HepG2 (cell line): ENCODE data around the gene RPGRIP1. TPM values are rescaled to one million over a fixed set of nuclear protein-coding genes. Genes with fewer than 3 reads are reported as not detected.

Source experiments
- ARNT2 ChIP-seq: sonication (generic); formaldehyde crosslinking; IDR thresholded peaks from 2 replicates; pipeline ENCODE4 v1.8.0; 2022; ENCODE audit warnings: mild to moderate bottlenecking, low read depth, missing genetic modification reagents, moderate library complexity
- CBX2 ChIP-seq, 2 experiments: fragments of 200-600 bp in 1 of 2; sonication (generic); formaldehyde crosslinking in 1 of 2; IDR thresholded peaks; 2 replicates each; pipeline versions ENCODE4 v1.7.0 to v1.8.1; 2018 to 2022; ENCODE audit warnings: low read depth in 2 of 2, low read length in 1 of 2, mild to moderate bottlenecking in 1 of 2, missing genetic modification reagents in 1 of 2
- CC2D1A ChIP-seq: sonication (generic); formaldehyde crosslinking; IDR thresholded peaks from 2 replicates; pipeline ENCODE4 v1.8.1; 2023; ENCODE audit warnings: mild to moderate bottlenecking, missing genetic modification reagents
- EHMT2 ChIP-seq: fragments of 200-600 bp; sonication (generic); IDR thresholded peaks from 2 replicates; pipeline ENCODE4 v1.7.0; 2017; ENCODE audit warnings: antibody characterized with exemption, low read depth, low read length, borderline replicate concordance
- GTF3A ChIP-seq: sonication (generic); formaldehyde crosslinking; conservative IDR thresholded peaks from 2 replicates; pipeline ENCODE4 v1.4.0; 2020; ENCODE audit warnings: mild to moderate bottlenecking, missing genetic modification reagents
- HOXA9 ChIP-seq: sonication (generic); formaldehyde crosslinking; IDR thresholded peaks from 2 replicates; pipeline ENCODE4 v1.8.1; 2022; ENCODE audit warnings: missing genetic modification reagents, mild to moderate bottlenecking, moderate library complexity, borderline replicate concordance
- IRX3 ChIP-seq: sonication (generic); formaldehyde crosslinking; IDR thresholded peaks from 2 replicates; pipeline ENCODE4 v1.8.1; 2023; ENCODE audit warnings: mild to moderate bottlenecking, low read depth, missing genetic modification reagents, borderline replicate concordance
- KDM6A ChIP-seq: IDR thresholded peaks from 2 replicates; pipeline ENCODE4 v1.6.1; 2016; ENCODE audit warnings: low read depth
- KLF16 ChIP-seq, 2 experiments: sonication (generic) in 1 of 2; formaldehyde crosslinking in 1 of 2; IDR thresholded peaks; 2 replicates each; pipeline versions ENCODE4 v1.6.1 to v1.8.0; 2016 to 2023; ENCODE audit warnings: missing genetic modification reagents in 2 of 2, missing compliant biosample characterization in 1 of 2
- POGZ ChIP-seq: sonication (generic); formaldehyde crosslinking; IDR thresholded peaks from 2 replicates; pipeline ENCODE4 v1.4.0; 2020; ENCODE audit warnings: mild to moderate bottlenecking, missing genetic modification reagents
- POLR2A ChIP-seq, 2 experiments: IDR thresholded peaks; 2 replicates each; pipeline ENCODE4 v1.6.1; 2011; ENCODE audit warnings: low read depth in 2 of 2, low read length in 2 of 2, mild to moderate bottlenecking in 1 of 2, moderate library complexity in 1 of 2; ENCODE audit not compliant: insufficient read depth in 1 of 2
- SP140L ChIP-seq: sonication (generic); formaldehyde crosslinking; IDR thresholded peaks from 2 replicates; pipeline ENCODE4 v1.4.0; 2020; ENCODE audit warnings: missing genetic modification reagents, borderline replicate concordance
- ZFP37 ChIP-seq: sonication (generic); formaldehyde crosslinking; IDR thresholded peaks from 2 replicates; pipeline ENCODE4 v1.4.0; 2020; ENCODE audit warnings: missing genetic modification reagents, borderline replicate concordance
- ZMAT3 ChIP-seq: sonication (generic); formaldehyde crosslinking; conservative IDR thresholded peaks from 2 replicates; pipeline ENCODE4 v1.7.0; 2021; ENCODE audit warnings: missing genetic modification reagents
- ZNF160 ChIP-seq: sonication (generic); formaldehyde crosslinking; IDR thresholded peaks from 2 replicates; pipeline ENCODE4 v1.8.0; 2022; ENCODE audit warnings: mild to moderate bottlenecking, inconsistent platforms, missing genetic modification reagents
- ZNF224 ChIP-seq: sonication (generic); formaldehyde crosslinking; IDR thresholded peaks from 2 replicates; pipeline ENCODE4 v1.5.0; 2020; ENCODE audit warnings: mild to moderate bottlenecking, missing genetic modification reagents
- ZNF292 ChIP-seq: sonication (generic); formaldehyde crosslinking; IDR thresholded peaks from 2 replicates; pipeline ENCODE4 v1.8.1; 2022; ENCODE audit warnings: mild to moderate bottlenecking, low read depth, missing genetic modification reagents, borderline replicate concordance
- ZNF329 ChIP-seq: sonication (generic); formaldehyde crosslinking; IDR thresholded peaks from 2 replicates; pipeline ENCODE4 v1.9.0; 2021; ENCODE audit warnings: low read depth, mild to moderate bottlenecking, missing genetic modification reagents
- ZNF441 ChIP-seq: sonication (generic); formaldehyde crosslinking; IDR thresholded peaks from 2 replicates; pipeline ENCODE4 v1.7.0; 2021; ENCODE audit warnings: missing genetic modification reagents, borderline replicate concordance
- ZNF589 ChIP-seq: sonication (generic); formaldehyde crosslinking; conservative IDR thresholded peaks from 2 replicates; pipeline ENCODE4 v1.8.0; 2022; ENCODE audit warnings: mild to moderate bottlenecking, moderate library complexity, missing genetic modification reagents
- ZNF703 ChIP-seq: sonication (generic); formaldehyde crosslinking; IDR thresholded peaks from 2 replicates; pipeline ENCODE4 v1.5.1; 2020; ENCODE audit warnings: missing genetic modification reagents, mild to moderate bottlenecking, moderate library complexity, borderline replicate concordance
- ZSCAN31 ChIP-seq: sonication (generic); formaldehyde crosslinking; IDR thresholded peaks from 2 replicates; pipeline ENCODE4 v1.5.0; 2020; ENCODE audit warnings: low read depth, mild to moderate bottlenecking, missing genetic modification reagents
- polyA plus RNA-seq, 8 experiments: library from polyadenylated mRNA; depleted of rRNA in 3 of 8; stranded (reverse) in 7 of 8; unstranded in 1 of 8; fragments of >200 nt; fragmentation: Illumina TruSeq in 4 of 8; extraction: Trizol in 4 of 8; gene quantifications; 2 replicates each; pipeline versions ENCODE4 v1.2.1 to v1.2.3, GENCODE V29; 2011 to 2016; ENCODE audit warnings: low read depth in 4 of 8, missing spikeins in 1 of 8, mixed read lengths in 1 of 8; ENCODE audit not compliant: insufficient read depth in 1 of 8
- total RNA-seq, 5 experiments: library from RNA; depleted of rRNA; stranded (reverse); fragments of >200 nt; fragmentation: Illumina TruSeq; extraction: Trizol; gene quantifications; 2 replicates each; pipeline ENCODE4 v1.2.3, GENCODE V29; 2016; ENCODE audit warnings: low read depth in 1 of 5
- TF ChIP-seq, protein P1 (sequence below): sonication (generic); formaldehyde crosslinking; IDR thresholded peaks from 2 replicates; pipeline ENCODE4 v1.4.0; 2020; ENCODE audit warnings: missing genetic modification reagents
- TF ChIP-seq, protein P2 (sequence below): sonication (generic); formaldehyde crosslinking; IDR thresholded peaks from 2 replicates; pipeline ENCODE4 v1.8.1; 2023; ENCODE audit warnings: mild to moderate bottlenecking, missing genetic modification reagents
- TF ChIP-seq, protein P3 (sequence below): IDR thresholded peaks from 2 replicates; pipeline ENCODE4 v1.6.1; 2016; ENCODE audit warnings: low read depth, borderline replicate concordance
- TF ChIP-seq, protein P4 (sequence below): sonication (generic); formaldehyde crosslinking; IDR thresholded peaks from 2 replicates; pipeline ENCODE4 v1.5.0; 2020; ENCODE audit warnings: missing genetic modification reagents
- TF ChIP-seq, protein P5 (sequence below): sonication (generic); formaldehyde crosslinking; IDR thresholded peaks from 2 replicates; pipeline ENCODE4 v1.5.0; 2020; ENCODE audit warnings: missing genetic modification reagents

The RPGRIP1 gene
- total and polyA plus RNA-seq, 2 of the 13 experiments (the other 11 are each of a cell fraction or from before 2014, with no cell fraction given), result 0.13 to 1.1 TPM

DNA sequence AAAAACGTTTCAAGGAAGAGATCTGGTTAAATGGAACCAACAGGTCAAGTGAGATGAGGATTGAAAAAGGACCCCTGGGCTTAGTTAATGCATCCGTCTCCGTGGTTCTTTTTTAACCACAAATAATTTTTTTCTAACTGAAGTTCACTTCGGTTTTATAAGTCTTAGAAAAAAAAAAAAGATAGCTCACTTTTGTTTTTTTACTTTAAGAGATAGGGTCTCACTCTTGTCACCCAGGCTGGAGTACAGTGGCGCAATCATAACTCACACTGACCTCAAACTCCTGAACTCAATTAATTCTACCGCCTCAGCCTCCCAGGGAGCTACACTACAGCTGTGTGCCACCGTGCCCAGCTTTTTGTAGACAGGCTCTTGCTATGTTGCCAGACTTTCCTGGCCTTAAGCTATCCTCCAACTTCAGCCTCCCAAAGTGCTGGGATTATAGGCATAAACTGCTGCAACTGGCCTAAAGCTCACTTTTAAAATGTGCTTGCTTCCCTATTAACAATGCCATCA, 22.4 kb upstream of the RPGRIP1 start (continued):
- TF ChIP-seq, protein P1, sequence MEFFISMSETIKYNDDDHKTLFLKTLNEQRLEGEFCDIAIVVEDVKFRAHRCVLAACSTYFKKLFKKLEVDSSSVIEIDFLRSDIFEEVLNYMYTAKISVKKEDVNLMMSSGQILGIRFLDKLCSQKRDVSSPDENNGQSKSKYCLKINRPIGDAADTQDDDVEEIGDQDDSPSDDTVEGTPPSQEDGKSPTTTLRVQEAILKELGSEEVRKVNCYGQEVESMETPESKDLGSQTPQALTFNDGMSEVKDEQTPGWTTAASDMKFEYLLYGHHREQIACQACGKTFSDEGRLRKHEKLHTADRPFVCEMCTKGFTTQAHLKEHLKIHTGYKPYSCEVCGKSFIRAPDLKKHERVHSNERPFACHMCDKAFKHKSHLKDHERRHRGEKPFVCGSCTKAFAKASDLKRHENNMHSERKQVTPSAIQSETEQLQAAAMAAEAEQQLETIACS (CRISPR knock-in tag), result no peak
- TF ChIP-seq CBX2 (IDR thresholded peaks at IDR 0.05; ENCODE audit: low read depth, low read length) (no peak), CBX2 (CRISPR knock-in tag; IDR thresholded peaks at IDR 0.05; ENCODE audit: low read depth) (no peak), ZNF160 (CRISPR knock-in tag) (no peak), ZNF589 (CRISPR knock-in tag) (no peak), EHMT2 (no peak), CC2D1A (CRISPR knock-in tag) (no peak), GTF3A (CRISPR knock-in tag) (no peak), POLR2A (IDR thresholded peaks at IDR 0.05; ENCODE audit: insufficient read depth in 1 of 2, low read depth in 2 of 2, low read length in 2 of 2) (peak in 1 of 2 experiments; percentile 63; a peak in 2 of 4 replicates), HOXA9 (no peak), POGZ (CRISPR knock-in tag) (no peak), KDM6A (CRISPR knock-in tag) (no peak), ZNF441 (CRISPR knock-in tag) (no peak), IRX3 (CRISPR knock-in tag) (no peak), ZFP37 (CRISPR knock-in tag) (no peak), ZMAT3 (CRISPR knock-in tag) (no peak), ZNF224 (CRISPR knock-in tag) (no peak), KLF16 (CRISPR knock-in tag; IDR thresholded peaks at IDR 0.05) (0 out of 4 replicates have a peak, but pooled peaks of 1 of the 2 experiments have one; percentile 8), SP140L (CRISPR knock-in tag) (no peak), ZSCAN31 (CRISPR knock-in tag) (no peak), ZNF292 (CRISPR knock-in tag) (no peak), ARNT2 (CRISPR knock-in tag) (peak; percentile 59), ZNF329 (CRISPR knock-in tag) (no peak), ZNF703 (no peak)
- TF ChIP-seq, protein P2, sequence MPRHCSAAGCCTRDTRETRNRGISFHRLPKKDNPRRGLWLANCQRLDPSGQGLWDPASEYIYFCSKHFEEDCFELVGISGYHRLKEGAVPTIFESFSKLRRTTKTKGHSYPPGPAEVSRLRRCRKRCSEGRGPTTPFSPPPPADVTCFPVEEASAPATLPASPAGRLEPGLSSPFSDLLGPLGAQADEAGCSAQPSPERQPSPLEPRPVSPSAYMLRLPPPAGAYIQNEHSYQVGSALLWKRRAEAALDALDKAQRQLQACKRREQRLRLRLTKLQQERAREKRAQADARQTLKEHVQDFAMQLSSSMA (CRISPR knock-in tag), result no peak
- TF ChIP-seq, protein P3, sequence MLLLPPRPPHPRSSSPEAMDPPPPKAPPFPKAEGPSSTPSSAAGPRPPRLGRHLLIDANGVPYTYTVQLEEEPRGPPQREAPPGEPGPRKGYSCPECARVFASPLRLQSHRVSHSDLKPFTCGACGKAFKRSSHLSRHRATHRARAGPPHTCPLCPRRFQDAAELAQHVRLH (CRISPR knock-in tag), result no peak
- TF ChIP-seq, protein P4, sequence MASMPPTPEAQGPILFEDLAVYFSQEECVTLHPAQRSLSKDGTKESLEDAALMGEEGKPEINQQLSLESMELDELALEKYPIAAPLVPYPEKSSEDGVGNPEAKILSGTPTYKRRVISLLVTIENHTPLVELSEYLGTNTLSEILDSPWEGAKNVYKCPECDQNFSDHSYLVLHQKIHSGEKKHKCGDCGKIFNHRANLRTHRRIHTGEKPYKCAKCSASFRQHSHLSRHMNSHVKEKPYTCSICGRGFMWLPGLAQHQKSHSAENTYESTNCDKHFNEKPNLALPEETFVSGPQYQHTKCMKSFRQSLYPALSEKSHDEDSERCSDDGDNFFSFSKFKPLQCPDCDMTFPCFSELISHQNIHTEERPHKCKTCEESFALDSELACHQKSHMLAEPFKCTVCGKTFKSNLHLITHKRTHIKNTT, result no peak
- TF ChIP-seq, protein P5, sequence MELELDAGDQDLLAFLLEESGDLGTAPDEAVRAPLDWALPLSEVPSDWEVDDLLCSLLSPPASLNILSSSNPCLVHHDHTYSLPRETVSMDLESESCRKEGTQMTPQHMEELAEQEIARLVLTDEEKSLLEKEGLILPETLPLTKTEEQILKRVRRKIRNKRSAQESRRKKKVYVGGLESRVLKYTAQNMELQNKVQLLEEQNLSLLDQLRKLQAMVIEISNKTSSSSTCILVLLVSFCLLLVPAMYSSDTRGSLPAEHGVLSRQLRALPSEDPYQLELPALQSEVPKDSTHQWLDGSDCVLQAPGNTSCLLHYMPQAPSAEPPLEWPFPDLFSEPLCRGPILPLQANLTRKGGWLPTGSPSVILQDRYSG, result no peak
